ENCODE results near the gene MET. TPM values are rescaled to one million over a fixed set of nuclear protein-coding genes. Genes with fewer than 3 reads are reported as not detected.
A peak's percentile ranks its signal among the peaks of the same experiment; 100 is the strongest.

The MET gene
- 1 to 10 TPM in 1 of 5 experiments, under 1 TPM in 2, not detected in 2; 0.19 to 1.0 (median 0.73) TPM for total RNA-seq
- not detected for polyA plus RNA-seq
- total RNA-seq = 0.67 reads per million

GRCh38 chr7:116671681-116672595 is at the start of gene MET:
Gene MET (plus strand): TSS chr7:116672196. CDS start chr7:116699085, 26,889 bp downstream.
- H3K9me3 Mint-ChIP-seq = peaks cover 0 to 2% (median 0%) of the 10 kb centered on the region in 11 donors
- peak within 1 kb of the TSS in 9 of 10 donors; percentile 8 to 80 (median 45) for H3K4me3 Mint-ChIP-seq
- DNase-seq = peak in 2 of 9 donors; percentile 11 to 57
- ChIA-PET CTCF (no interaction called here), POLR2A (no interaction called here)
- no peaks in the 10 kb centered on the region for H3K36me3 Mint-ChIP-seq
- Histone ChIP-seq H3K4me1 (ENCODE audit: control insufficient read depth in 2 of 2, insufficient read depth in 2 of 2, low read length in 2 of 2) (no peaks in the 10 kb centered on the region), H3K9me3 (ENCODE audit: control insufficient read depth in 2 of 3, low read length in 3 of 3) (no peaks in the 10 kb centered on the region), H3K4me3 (ENCODE audit: low read length) (no peak within 1 kb of the TSS), H3K36me3 (ENCODE audit: control insufficient read depth in 2 of 3, insufficient read depth in 3 of 3, low read length in 3 of 3) (no peaks in the 10 kb centered on the region), H3K27ac (ENCODE audit: low read depth, low read length) (no peak within 1 kb of the TSS), H3K27me3 (ENCODE audit: control insufficient read depth in 2 of 2, insufficient read depth in 2 of 2, low read length in 2 of 2) (no peaks in the 10 kb centered on the region)
- H3K4me1 Mint-ChIP-seq = peaks cover 0 to 12% (median 4%) of the 10 kb centered on the region in 7 donors
- no peak within 1 kb of the TSS for H3K27ac Mint-ChIP-seq
- peaks cover 48 to 78% (median 63%) of the 10 kb centered on the region in 5 donors for H3K27me3 Mint-ChIP-seq
- ATAC-seq = peak; percentile 84
- intact Hi-C loops (cut with micrococcal nuclease) = loop anchor here in 1 of 2 donors (5.0 kb wide), 1 partner anchor 115 kb away; no protein-coding TSS in a partner anchor

- no peak overlapping the region for H3K27ac Mint-ChIP-seq
- Histone ChIP-seq H3K9me3 (ENCODE audit: control insufficient read depth in 2 of 3, low read length in 3 of 3) (no peaks in the 10 kb centered on the region), H3K4me3 (ENCODE audit: low read length) (no peak overlapping the region), H3K27ac (ENCODE audit: low read depth, low read length) (no peak overlapping the region), H3K27me3 (ENCODE audit: control insufficient read depth in 2 of 2, insufficient read depth in 2 of 2, low read length in 2 of 2) (no peaks in the 10 kb centered on the region), H3K4me1 (ENCODE audit: control insufficient read depth in 2 of 2, insufficient read depth in 2 of 2, low read length in 2 of 2) (no peaks in the 10 kb centered on the region), H3K36me3 (ENCODE audit: control insufficient read depth in 2 of 3, insufficient read depth in 3 of 3, low read length in 3 of 3) (no peaks in the 10 kb centered on the region)
- intact Hi-C loops (cut with micrococcal nuclease) = no loop called here
- ChIA-PET POLR2A (no interaction called here), CTCF (no interaction called here)
- ATAC-seq (no peak), DNase-seq (no peak)
- no peaks in the 10 kb centered on the region for H3K36me3 Mint-ChIP-seq
- H3K27me3 Mint-ChIP-seq = peaks cover 11 to 27% (median 22%) of the 10 kb centered on the region in 5 donors
- H3K4me3 Mint-ChIP-seq = no peak overlapping the region
- no peaks in the 10 kb centered on the region for H3K4me1 Mint-ChIP-seq
- H3K9me3 Mint-ChIP-seq = peaks cover 0 to 5% (median 0%) of the 10 kb centered on the region in 11 donors
These were observed 45.1 kb upstream of the MET start for GRCh38 chr7:116626886-116627285.

- H3K36me3 Mint-ChIP-seq = no peaks in the 10 kb centered on the region
- POLR2A ChIA-PET = no interaction called here
- intact Hi-C loops (cut with micrococcal nuclease) = no loop called here
- Histone ChIP-seq H3K4me1 (ENCODE audit: control insufficient read depth in 2 of 2, insufficient read depth in 2 of 2, low read length in 2 of 2) (no peaks in the 10 kb centered on the region), H3K27me3 (ENCODE audit: control insufficient read depth in 2 of 2, insufficient read depth in 2 of 2, low read length in 2 of 2) (no peaks in the 10 kb centered on the region), H3K9me3 (ENCODE audit: control insufficient read depth in 2 of 3, low read length in 3 of 3) (no peaks in the 10 kb centered on the region), H3K36me3 (ENCODE audit: control insufficient read depth in 2 of 3, insufficient read depth in 3 of 3, low read length in 3 of 3) (no peaks in the 10 kb centered on the region), H3K27ac (ENCODE audit: low read depth, low read length) (no peak overlapping the region), H3K4me3 (ENCODE audit: low read length) (no peak overlapping the region)
- DNase-seq (no peak), ATAC-seq (no peak)
- H3K27me3 Mint-ChIP-seq = peaks cover 6 to 22% (median 15%) of the 10 kb centered on the region in 5 donors
- H3K9me3 Mint-ChIP-seq = peaks cover 0 to 2% (median 0%) of the 10 kb centered on the region in 11 donors
- H3K4me3 Mint-ChIP-seq = no peak overlapping the region
- H3K27ac Mint-ChIP-seq = no peak overlapping the region
- H3K4me1 Mint-ChIP-seq = no peaks in the 10 kb centered on the region
- CTCF ChIA-PET = no interaction called here
These were observed 42.9 kb upstream of the MET start for GRCh38 chr7:116629051-116629463.

GRCh38 chr7:116630357-116630756 is 41.6 kb upstream of the MET start:
- POLR2A ChIA-PET = no interaction called here
- intact Hi-C loops (cut with micrococcal nuclease) = no loop called here
- H3K9me3 ChIP-seq (ENCODE audit: control insufficient read depth in 2 of 3, low read length in 3 of 3) = no peaks in the 10 kb centered on the region
- Mint-ChIP-seq H3K27me3 (peaks cover 8 to 25% (median 16%) of the 10 kb centered on the region in 5 donors), H3K4me3 (no peak overlapping the region), H3K27ac (no peak overlapping the region), H3K4me1 (no peaks in the 10 kb centered on the region), H3K36me3 (no peaks in the 10 kb centered on the region), H3K9me3 (peaks cover 0 to 2% (median 0%) of the 10 kb centered on the region in 11 donors)
- H3K4me3 ChIP-seq (ENCODE audit: low read length) = no peak overlapping the region
- CTCF ChIA-PET = no interaction called here
- H3K27ac ChIP-seq (ENCODE audit: low read depth, low read length) = no peak overlapping the region
- H3K4me1 ChIP-seq (ENCODE audit: control insufficient read depth in 2 of 2, insufficient read depth in 2 of 2, low read length in 2 of 2) = no peaks in the 10 kb centered on the region
- no peak for DNase-seq
- H3K27me3 ChIP-seq (ENCODE audit: control insufficient read depth in 2 of 2, insufficient read depth in 2 of 2, low read length in 2 of 2) = no peaks in the 10 kb centered on the region
- no peaks in the 10 kb centered on the region for H3K36me3 ChIP-seq (ENCODE audit: control insufficient read depth in 2 of 3, insufficient read depth in 3 of 3, low read length in 3 of 3)
- no peak for ATAC-seq

- Mint-ChIP-seq H3K4me3 (no peak overlapping the region), H3K27ac (no peak overlapping the region), H3K27me3 (peaks cover 8 to 20% (median 12%) of the 10 kb centered on the region in 5 donors), H3K4me1 (no peaks in the 10 kb centered on the region), H3K9me3 (peaks cover 0 to 2% (median 0%) of the 10 kb centered on the region in 11 donors), H3K36me3 (no peaks in the 10 kb centered on the region)
- ChIA-PET POLR2A (no interaction called here), CTCF (no interaction called here)
- Histone ChIP-seq H3K36me3 (ENCODE audit: control insufficient read depth in 2 of 3, insufficient read depth in 3 of 3, low read length in 3 of 3) (no peaks in the 10 kb centered on the region), H3K27ac (ENCODE audit: low read depth, low read length) (no peak overlapping the region), H3K27me3 (ENCODE audit: control insufficient read depth in 2 of 2, insufficient read depth in 2 of 2, low read length in 2 of 2) (no peaks in the 10 kb centered on the region), H3K4me1 (ENCODE audit: control insufficient read depth in 2 of 2, insufficient read depth in 2 of 2, low read length in 2 of 2) (no peaks in the 10 kb centered on the region), H3K4me3 (ENCODE audit: low read length) (no peak overlapping the region), H3K9me3 (ENCODE audit: control insufficient read depth in 2 of 3, low read length in 3 of 3) (no peaks in the 10 kb centered on the region)
- ATAC-seq (peak; percentile 66), DNase-seq (no peak)
- intact Hi-C loops (cut with micrococcal nuclease) = no loop called here
These were observed 40.9 kb upstream of the MET start for GRCh38 chr7:116630932-116631671.

GRCh38 chr7:116631676-116632075 is 40.3 kb upstream of the MET start:
- Histone ChIP-seq H3K27me3 (ENCODE audit: control insufficient read depth in 2 of 2, insufficient read depth in 2 of 2, low read length in 2 of 2) (no peaks in the 10 kb centered on the region), H3K9me3 (ENCODE audit: control insufficient read depth in 2 of 3, low read length in 3 of 3) (no peaks in the 10 kb centered on the region), H3K27ac (ENCODE audit: low read depth, low read length) (no peak overlapping the region), H3K4me3 (ENCODE audit: low read length) (no peak overlapping the region), H3K36me3 (ENCODE audit: control insufficient read depth in 2 of 3, insufficient read depth in 3 of 3, low read length in 3 of 3) (no peaks in the 10 kb centered on the region), H3K4me1 (ENCODE audit: control insufficient read depth in 2 of 2, insufficient read depth in 2 of 2, low read length in 2 of 2) (no peaks in the 10 kb centered on the region)
- H3K27ac Mint-ChIP-seq = no peak overlapping the region
- intact Hi-C loops (cut with micrococcal nuclease) = no loop called here
- ChIA-PET POLR2A (no interaction called here), CTCF (no interaction called here)
- H3K9me3 Mint-ChIP-seq = peaks cover 0 to 2% (median 0%) of the 10 kb centered on the region in 11 donors
- no peaks in the 10 kb centered on the region for H3K36me3 Mint-ChIP-seq
- no peak overlapping the region for H3K4me3 Mint-ChIP-seq
- ATAC-seq (no peak), DNase-seq (no peak)
- peaks cover 8 to 20% (median 12%) of the 10 kb centered on the region in 5 donors for H3K27me3 Mint-ChIP-seq
- H3K4me1 Mint-ChIP-seq = no peaks in the 10 kb centered on the region

All from naive thymus-derived CD4-positive, alpha-beta T cell (primary cell).